WTC11 (cell line): ENCODE results near the gene ARHGEF39. TPM values are rescaled to one million over a fixed set of nuclear protein-coding genes. Genes with fewer than 3 reads are reported as not detected.
A peak's percentile ranks its signal among the peaks of the same experiment; 100 is the strongest.

ENCODE experiments used
- ETV6 ChIP-seq: sonication (generic); formaldehyde crosslinking; IDR thresholded peaks from 2 replicates; pipeline ENCODE4 v1.8.1; 2022; ENCODE audit warnings: mild to moderate bottlenecking, missing genetic modification reagents
- FOXP1 ChIP-seq: sonication (generic); formaldehyde crosslinking; IDR thresholded peaks from 2 replicates; pipeline ENCODE4 v1.8.0; 2022; ENCODE audit warnings: missing genetic modification reagents, mild to moderate bottlenecking, moderate library complexity, borderline replicate concordance
- JUN ChIP-seq: sonication (generic); formaldehyde crosslinking; IDR thresholded peaks from 2 replicates; pipeline ENCODE4 v1.8.0; 2023; ENCODE audit warnings: mild to moderate bottlenecking, missing genetic modification reagents
- NFATC4 ChIP-seq: fragments of 250-450 bp; sonication (Bioruptor Pico); IDR thresholded peaks from 2 replicates; pipeline ENCODE4 v1.9.0; 2021; ENCODE audit warnings: mild to moderate bottlenecking
- NR1H2 ChIP-seq: sonication (generic); formaldehyde crosslinking; IDR thresholded peaks from 2 replicates; pipeline ENCODE4 v1.9.0; 2021; ENCODE audit warnings: mild to moderate bottlenecking, moderate library complexity, missing genetic modification reagents
- RELA ChIP-seq: sonication (generic); formaldehyde crosslinking; IDR thresholded peaks from 2 replicates; pipeline ENCODE4 v1.8.1; 2022; ENCODE audit warnings: missing genetic modification reagents, mild to moderate bottlenecking, borderline replicate concordance
- RORB ChIP-seq: fragments of 250-450 bp; sonication (Bioruptor Pico); IDR thresholded peaks from 2 replicates; pipeline ENCODE4 v1.9.0; 2021; ENCODE audit warnings: mild to moderate bottlenecking
- SMAD3 ChIP-seq: sonication (generic); formaldehyde crosslinking; IDR thresholded peaks from 2 replicates; pipeline ENCODE4 v1.8.0; 2022; ENCODE audit warnings: missing genetic modification reagents, mild to moderate bottlenecking, borderline replicate concordance
- ZBTB21 ChIP-seq: sonication (generic); formaldehyde crosslinking; IDR thresholded peaks from 2 replicates; pipeline ENCODE4 v1.8.1; 2023; ENCODE audit warnings: mild to moderate bottlenecking, missing genetic modification reagents, borderline replicate concordance
- ZNF121 ChIP-seq: sonication (generic); formaldehyde crosslinking; IDR thresholded peaks from 2 replicates; pipeline ENCODE4 v1.8.0; 2023; ENCODE audit warnings: missing genetic modification reagents
- ZNF396 ChIP-seq: fragments of 250-450 bp; sonication (Bioruptor Pico); IDR thresholded peaks from 2 replicates; pipeline ENCODE4 v1.8.0; 2021; ENCODE audit warnings: mild to moderate bottlenecking, moderate library complexity, borderline replicate concordance
- total RNA-seq: library from RNA; stranded (reverse); gene quantifications from 3 replicates; pipeline ENCODE4 v1.2.3, GENCODE V29; 2021
- TF ChIP-seq, protein P1 (sequence below): sonication (generic); formaldehyde crosslinking; conservative IDR thresholded peaks from 2 replicates; pipeline ENCODE4 v1.8.1; 2023; ENCODE audit warnings: mild to moderate bottlenecking, low read depth, missing genetic modification reagents, moderate library complexity
- TF ChIP-seq, protein P2 (sequence below): sonication (generic); formaldehyde crosslinking; IDR thresholded peaks from 2 replicates; pipeline ENCODE4 v1.8.0; 2023; ENCODE audit warnings: mild to moderate bottlenecking, missing genetic modification reagents
- TF ChIP-seq, protein P3 (sequence below): sonication (generic); formaldehyde crosslinking; IDR thresholded peaks from 2 replicates; pipeline ENCODE4 v1.8.1; 2022; ENCODE audit warnings: low read depth, missing genetic modification reagents, borderline replicate concordance
- TF ChIP-seq, protein P4 (sequence below): sonication (generic); formaldehyde crosslinking; IDR thresholded peaks from 2 replicates; pipeline ENCODE4 v1.8.0; 2022; ENCODE audit warnings: mild to moderate bottlenecking, missing genetic modification reagents
- TF ChIP-seq, protein P5 (sequence below): sonication (generic); formaldehyde crosslinking; IDR thresholded peaks from 2 replicates; pipeline ENCODE4 v1.8.1; 2022; ENCODE audit warnings: missing genetic modification reagents, borderline replicate concordance
- TF ChIP-seq, protein P6 (sequence below): fragments of 250-450 bp; sonication (Bioruptor Pico); IDR thresholded peaks from 2 replicates; pipeline ENCODE4 v1.8.0; 2021; ENCODE audit warnings: mild to moderate bottlenecking
- TF ChIP-seq, protein P7 (sequence below): fragments of 250-450 bp; sonication (Bioruptor Pico); IDR thresholded peaks from 2 replicates; pipeline ENCODE4 v1.9.0; 2021; ENCODE audit warnings: moderate library complexity, mild to moderate bottlenecking, inconsistent platforms, borderline replicate concordance
- TF ChIP-seq, protein P8 (sequence below): sonication (generic); formaldehyde crosslinking; IDR thresholded peaks from 2 replicates; pipeline ENCODE4 v1.8.0; 2022; ENCODE audit warnings: mild to moderate bottlenecking, missing genetic modification reagents

The ARHGEF39 gene
- total RNA-seq, 1 experiment from 2014 or later: 23.8 TPM

DNA sequence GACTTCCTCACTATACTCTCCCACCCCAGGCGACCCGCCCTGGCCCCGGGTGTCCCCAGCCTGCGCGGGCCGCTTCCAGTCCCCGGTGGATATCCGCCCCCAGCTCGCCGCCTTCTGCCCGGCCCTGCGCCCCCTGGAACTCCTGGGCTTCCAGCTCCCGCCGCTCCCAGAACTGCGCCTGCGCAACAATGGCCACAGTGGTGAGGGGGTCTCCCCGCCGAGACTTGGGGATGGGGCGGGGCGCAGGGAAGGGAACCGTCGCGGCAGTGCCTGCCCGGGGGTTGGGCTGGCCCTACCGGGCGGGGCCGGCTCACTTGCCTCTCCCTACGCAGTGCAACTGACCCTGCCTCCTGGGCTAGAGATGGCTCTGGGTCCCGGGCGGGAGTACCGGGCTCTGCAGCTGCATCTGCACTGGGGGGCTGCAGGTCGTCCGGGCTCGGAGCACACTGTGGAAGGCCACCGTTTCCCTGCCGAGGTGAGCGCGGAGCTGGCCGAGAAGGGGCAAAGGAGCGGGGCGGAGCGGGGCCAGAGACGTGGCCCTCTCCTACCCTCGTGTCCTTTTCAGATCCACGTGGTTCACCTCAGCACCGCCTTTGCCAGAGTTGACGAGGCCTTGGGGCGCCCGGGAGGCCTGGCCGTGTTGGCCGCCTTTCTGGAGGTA, 10.9 kb upstream of the ARHGEF39 start (continued):
- TF ChIP-seq, protein P1, sequence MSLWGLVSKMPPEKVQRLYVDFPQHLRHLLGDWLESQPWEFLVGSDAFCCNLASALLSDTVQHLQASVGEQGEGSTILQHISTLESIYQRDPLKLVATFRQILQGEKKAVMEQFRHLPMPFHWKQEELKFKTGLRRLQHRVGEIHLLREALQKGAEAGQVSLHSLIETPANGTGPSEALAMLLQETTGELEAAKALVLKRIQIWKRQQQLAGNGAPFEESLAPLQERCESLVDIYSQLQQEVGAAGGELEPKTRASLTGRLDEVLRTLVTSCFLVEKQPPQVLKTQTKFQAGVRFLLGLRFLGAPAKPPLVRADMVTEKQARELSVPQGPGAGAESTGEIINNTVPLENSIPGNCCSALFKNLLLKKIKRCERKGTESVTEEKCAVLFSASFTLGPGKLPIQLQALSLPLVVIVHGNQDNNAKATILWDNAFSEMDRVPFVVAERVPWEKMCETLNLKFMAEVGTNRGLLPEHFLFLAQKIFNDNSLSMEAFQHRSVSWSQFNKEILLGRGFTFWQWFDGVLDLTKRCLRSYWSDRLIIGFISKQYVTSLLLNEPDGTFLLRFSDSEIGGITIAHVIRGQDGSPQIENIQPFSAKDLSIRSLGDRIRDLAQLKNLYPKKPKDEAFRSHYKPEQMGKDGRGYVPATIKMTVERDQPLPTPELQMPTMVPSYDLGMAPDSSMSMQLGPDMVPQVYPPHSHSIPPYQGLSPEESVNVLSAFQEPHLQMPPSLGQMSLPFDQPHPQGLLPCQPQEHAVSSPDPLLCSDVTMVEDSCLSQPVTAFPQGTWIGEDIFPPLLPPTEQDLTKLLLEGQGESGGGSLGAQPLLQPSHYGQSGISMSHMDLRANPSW: no peak
- TF ChIP-seq RELA: peak; percentile 87; the same call in 1 of the 2 replicates
- TF ChIP-seq JUN (CRISPR knock-in tag): peak; percentile 65; the same call in 1 of the 2 replicates
- TF ChIP-seq ZNF121 (CRISPR knock-in tag): no peak
- TF ChIP-seq ETV6: 0 out of 2 replicates have a peak, but pooled peaks have one; percentile 64
- TF ChIP-seq, protein P2, sequence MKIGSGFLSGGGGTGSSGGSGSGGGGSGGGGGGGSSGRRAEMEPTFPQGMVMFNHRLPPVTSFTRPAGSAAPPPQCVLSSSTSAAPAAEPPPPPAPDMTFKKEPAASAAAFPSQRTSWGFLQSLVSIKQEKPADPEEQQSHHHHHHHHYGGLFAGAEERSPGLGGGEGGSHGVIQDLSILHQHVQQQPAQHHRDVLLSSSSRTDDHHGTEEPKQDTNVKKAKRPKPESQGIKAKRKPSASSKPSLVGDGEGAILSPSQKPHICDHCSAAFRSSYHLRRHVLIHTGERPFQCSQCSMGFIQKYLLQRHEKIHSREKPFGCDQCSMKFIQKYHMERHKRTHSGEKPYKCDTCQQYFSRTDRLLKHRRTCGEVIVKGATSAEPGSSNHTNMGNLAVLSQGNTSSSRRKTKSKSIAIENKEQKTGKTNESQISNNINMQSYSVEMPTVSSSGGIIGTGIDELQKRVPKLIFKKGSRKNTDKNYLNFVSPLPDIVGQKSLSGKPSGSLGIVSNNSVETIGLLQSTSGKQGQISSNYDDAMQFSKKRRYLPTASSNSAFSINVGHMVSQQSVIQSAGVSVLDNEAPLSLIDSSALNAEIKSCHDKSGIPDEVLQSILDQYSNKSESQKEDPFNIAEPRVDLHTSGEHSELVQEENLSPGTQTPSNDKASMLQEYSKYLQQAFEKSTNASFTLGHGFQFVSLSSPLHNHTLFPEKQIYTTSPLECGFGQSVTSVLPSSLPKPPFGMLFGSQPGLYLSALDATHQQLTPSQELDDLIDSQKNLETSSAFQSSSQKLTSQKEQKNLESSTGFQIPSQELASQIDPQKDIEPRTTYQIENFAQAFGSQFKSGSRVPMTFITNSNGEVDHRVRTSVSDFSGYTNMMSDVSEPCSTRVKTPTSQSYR (CRISPR knock-in tag): peak; percentile 87; the same call in 1 of the 2 replicates
- TF ChIP-seq, protein P3, sequence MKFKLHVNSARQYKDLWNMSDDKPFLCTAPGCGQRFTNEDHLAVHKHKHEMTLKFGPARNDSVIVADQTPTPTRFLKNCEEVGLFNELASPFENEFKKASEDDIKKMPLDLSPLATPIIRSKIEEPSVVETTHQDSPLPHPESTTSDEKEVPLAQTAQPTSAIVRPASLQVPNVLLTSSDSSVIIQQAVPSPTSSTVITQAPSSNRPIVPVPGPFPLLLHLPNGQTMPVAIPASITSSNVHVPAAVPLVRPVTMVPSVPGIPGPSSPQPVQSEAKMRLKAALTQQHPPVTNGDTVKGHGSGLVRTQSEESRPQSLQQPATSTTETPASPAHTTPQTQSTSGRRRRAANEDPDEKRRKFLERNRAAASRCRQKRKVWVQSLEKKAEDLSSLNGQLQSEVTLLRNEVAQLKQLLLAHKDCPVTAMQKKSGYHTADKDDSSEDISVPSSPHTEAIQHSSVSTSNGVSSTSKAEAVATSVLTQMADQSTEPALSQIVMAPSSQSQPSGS (CRISPR knock-in tag): no peak
- no peak for TF ChIP-seq NFATC4 (CRISPR knock-in tag)
- TF ChIP-seq, protein P4, sequence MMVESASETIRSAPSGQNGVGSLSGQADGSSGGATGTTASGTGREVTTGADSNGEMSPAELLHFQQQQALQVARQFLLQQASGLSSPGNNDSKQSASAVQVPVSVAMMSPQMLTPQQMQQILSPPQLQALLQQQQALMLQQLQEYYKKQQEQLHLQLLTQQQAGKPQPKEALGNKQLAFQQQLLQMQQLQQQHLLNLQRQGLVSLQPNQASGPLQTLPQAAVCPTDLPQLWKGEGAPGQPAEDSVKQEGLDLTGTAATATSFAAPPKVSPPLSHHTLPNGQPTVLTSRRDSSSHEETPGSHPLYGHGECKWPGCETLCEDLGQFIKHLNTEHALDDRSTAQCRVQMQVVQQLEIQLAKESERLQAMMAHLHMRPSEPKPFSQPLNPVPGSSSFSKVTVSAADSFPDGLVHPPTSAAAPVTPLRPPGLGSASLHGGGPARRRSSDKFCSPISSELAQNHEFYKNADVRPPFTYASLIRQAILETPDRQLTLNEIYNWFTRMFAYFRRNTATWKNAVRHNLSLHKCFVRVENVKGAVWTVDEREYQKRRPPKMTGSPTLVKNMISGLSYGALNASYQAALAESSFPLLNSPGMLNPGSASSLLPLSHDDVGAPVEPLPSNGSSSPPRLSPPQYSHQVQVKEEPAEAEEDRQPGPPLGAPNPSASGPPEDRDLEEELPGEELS (CRISPR knock-in tag): peak; percentile 59; the same call in 1 of the 2 replicates
- TF ChIP-seq, protein P5, sequence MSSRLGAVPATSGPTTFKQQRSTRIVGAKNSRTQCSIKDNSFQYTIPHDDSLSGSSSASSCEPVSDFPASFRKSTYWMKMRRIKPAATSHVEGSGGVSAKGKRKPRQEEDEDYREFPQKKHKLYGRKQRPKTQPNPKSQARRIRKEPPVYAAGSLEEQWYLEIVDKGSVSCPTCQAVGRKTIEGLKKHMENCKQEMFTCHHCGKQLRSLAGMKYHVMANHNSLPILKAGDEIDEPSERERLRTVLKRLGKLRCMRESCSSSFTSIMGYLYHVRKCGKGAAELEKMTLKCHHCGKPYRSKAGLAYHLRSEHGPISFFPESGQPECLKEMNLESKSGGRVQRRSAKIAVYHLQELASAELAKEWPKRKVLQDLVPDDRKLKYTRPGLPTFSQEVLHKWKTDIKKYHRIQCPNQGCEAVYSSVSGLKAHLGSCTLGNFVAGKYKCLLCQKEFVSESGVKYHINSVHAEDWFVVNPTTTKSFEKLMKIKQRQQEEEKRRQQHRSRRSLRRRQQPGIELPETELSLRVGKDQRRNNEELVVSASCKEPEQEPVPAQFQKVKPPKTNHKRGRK (CRISPR knock-in tag): no peak
- TF ChIP-seq, protein P6, sequence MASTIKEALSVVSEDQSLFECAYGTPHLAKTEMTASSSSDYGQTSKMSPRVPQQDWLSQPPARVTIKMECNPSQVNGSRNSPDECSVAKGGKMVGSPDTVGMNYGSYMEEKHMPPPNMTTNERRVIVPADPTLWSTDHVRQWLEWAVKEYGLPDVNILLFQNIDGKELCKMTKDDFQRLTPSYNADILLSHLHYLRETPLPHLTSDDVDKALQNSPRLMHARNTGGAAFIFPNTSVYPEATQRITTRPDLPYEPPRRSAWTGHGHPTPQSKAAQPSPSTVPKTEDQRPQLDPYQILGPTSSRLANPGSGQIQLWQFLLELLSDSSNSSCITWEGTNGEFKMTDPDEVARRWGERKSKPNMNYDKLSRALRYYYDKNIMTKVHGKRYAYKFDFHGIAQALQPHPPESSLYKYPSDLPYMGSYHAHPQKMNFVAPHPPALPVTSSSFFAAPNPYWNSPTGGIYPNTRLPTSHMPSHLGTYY (CRISPR knock-in tag): no peak
- no peak for TF ChIP-seq ZNF396 (CRISPR knock-in tag)
- TF ChIP-seq RORB (CRISPR knock-in tag): no peak
- TF ChIP-seq, protein P7, sequence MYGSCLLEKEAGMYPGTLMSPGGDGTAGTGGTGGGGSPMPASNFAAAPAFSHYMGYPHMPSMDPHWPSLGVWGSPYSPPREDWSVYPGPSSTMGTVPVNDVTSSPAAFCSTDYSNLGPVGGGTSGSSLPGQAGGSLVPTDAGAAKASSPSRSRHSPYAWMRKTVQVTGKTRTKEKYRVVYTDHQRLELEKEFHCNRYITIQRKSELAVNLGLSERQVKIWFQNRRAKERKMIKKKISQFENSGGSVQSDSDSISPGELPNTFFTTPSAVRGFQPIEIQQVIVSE (CRISPR knock-in tag): no peak
- TF ChIP-seq NR1H2 (CRISPR knock-in tag): no peak
- TF ChIP-seq, protein P8, sequence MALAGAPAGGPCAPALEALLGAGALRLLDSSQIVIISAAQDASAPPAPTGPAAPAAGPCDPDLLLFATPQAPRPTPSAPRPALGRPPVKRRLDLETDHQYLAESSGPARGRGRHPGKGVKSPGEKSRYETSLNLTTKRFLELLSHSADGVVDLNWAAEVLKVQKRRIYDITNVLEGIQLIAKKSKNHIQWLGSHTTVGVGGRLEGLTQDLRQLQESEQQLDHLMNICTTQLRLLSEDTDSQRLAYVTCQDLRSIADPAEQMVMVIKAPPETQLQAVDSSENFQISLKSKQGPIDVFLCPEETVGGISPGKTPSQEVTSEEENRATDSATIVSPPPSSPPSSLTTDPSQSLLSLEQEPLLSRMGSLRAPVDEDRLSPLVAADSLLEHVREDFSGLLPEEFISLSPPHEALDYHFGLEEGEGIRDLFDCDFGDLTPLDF (CRISPR knock-in tag): peak; percentile 91
- peak; percentile 19; the same call in 1 of the 2 replicates for TF ChIP-seq SMAD3 (CRISPR knock-in tag)
- peak; percentile 92 for TF ChIP-seq FOXP1
- TF ChIP-seq ZBTB21 (CRISPR knock-in tag): no peak; the same call in 1 of the 2 replicates
